HG03575 (cell line): ENCODE measurements around the gene NAA11.

Experiments
- ATAC-seq: cut with Tn5 transposase; IDR thresholded peaks from one replicate; pipeline ENCODE4 v1.9.1; 2021; ENCODE audit not compliant: unreplicated experiment, insufficient number of reproducible peaks, low FRiP score; ENCODE audit errors: extremely low read depth

NAA11 gene

GRCh38 chr4:79325864-79326328 is at the start of gene NAA11:
Gene NAA11 (minus strand): TSS chr4:79326061. CDS start chr4:79325877, 184 bp downstream.
- no peak for ATAC-seq

- no peak for ATAC-seq
Measured at GRCh38 chr4:79370026-79370425, 44.2 kb upstream of the NAA11 start.

- no peak for ATAC-seq
Measured at GRCh38 chr4:79367096-79367495, 41.2 kb upstream of the NAA11 start.

GRCh38 chr4:79366422-79366821 is 40.6 kb upstream of the NAA11 start:
- ATAC-seq = no peak

- no peak for ATAC-seq
Measured at GRCh38 chr4:79364061-79364460, 38.2 kb upstream of the NAA11 start.

- ATAC-seq = no peak
Measured at GRCh38 chr4:79362626-79363025, 36.8 kb upstream of the NAA11 start.

- no peak for ATAC-seq
Measured at GRCh38 chr4:79360006-79360405, 34.1 kb upstream of the NAA11 start.

- no peak for ATAC-seq
Measured at GRCh38 chr4:79358438-79358837, 32.6 kb upstream of the NAA11 start.

GRCh38 chr4:79357365-79357764 is 31.5 kb upstream of the NAA11 start:
- ATAC-seq = no peak

GRCh38 chr4:79353075-79353474 is 27.2 kb upstream of the NAA11 start:
- ATAC-seq = no peak

GRCh38 chr4:79348405-79348804 is 22.5 kb upstream of the NAA11 start:
- ATAC-seq = no peak

GRCh38 chr4:79341893-79342653 is 16.2 kb upstream of the NAA11 start:
- no peak for ATAC-seq

GRCh38 chr4:79340568-79340967 is 14.7 kb upstream of the NAA11 start:
- ATAC-seq = no peak

GRCh38 chr4:79338148-79338547 is 12.3 kb upstream of the NAA11 start:
- no peak for ATAC-seq

GRCh38 chr4:79334783-79335182 is 8.9 kb upstream of the NAA11 start:
- ATAC-seq = no peak

- ATAC-seq = no peak
Measured at GRCh38 chr4:79334341-79334740, 8.5 kb upstream of the NAA11 start.

GRCh38 chr4:79331126-79331876 is 5.4 kb upstream of the NAA11 start:
- no peak for ATAC-seq

GRCh38 chr4:79330720-79331119 is 4.9 kb upstream of the NAA11 start:
- no peak for ATAC-seq

- no peak for ATAC-seq
Measured at GRCh38 chr4:79325436-79325835, 425 bp downstream of the NAA11 start.

GRCh38 chr4:79319975-79320374 is 5.9 kb downstream of the NAA11 start:
- no peak for ATAC-seq
